Measurements from ENCODE around the gene OGN.

OGN gene

DNA sequence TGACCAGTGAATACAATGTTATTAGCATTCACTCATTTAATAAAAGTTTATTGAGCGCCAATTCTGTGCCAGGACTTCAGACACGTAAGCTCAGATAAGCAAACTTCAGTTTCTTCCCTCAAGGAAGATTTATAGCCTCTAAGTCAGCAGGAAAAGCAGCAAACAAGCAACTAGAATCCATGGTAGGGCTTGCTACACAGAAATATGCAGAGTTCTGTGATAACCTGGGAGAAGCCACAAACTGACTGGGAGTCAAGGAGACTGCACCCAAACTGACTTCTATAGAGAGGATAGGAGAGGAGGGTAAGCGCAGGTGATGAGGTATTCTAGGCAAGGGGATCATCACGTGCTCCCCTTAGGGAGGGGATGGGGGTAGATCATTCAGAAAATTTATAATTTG is 1.4 kb upstream of the OGN start:
- Histone ChIP-seq H3K27ac (ENCODE audit: insufficient read depth in 1 of 2, low read depth in 1 of 2, low read length in 2 of 2, poor library complexity in 1 of 2, severe bottlenecking in 2 of 2) (no peak overlapping the region), H3K4me3 (ENCODE audit: control insufficient read depth in 1 of 7, extremely low read depth in 1 of 7, insufficient read depth in 4 of 7, low read depth in 2 of 7, low read length in 6 of 7) (peak overlapping the region in 4 of 7 experiments; percentile 22 to 74 (median 56)), H3K27me3 (replicated peaks in 2 of 5; ENCODE audit: control insufficient read depth in 4 of 5, insufficient read depth in 5 of 5, low read length in 4 of 5) (no peaks in the 10 kb centered on the region), H3K36me3 (ENCODE audit: control insufficient read depth in 4 of 4, insufficient read depth in 4 of 4, low read length in 3 of 4) (peaks cover 0 to 3% (median 0%) of the 10 kb centered on the region in 4 experiments), H3K4me1 (ENCODE audit: control extremely low read depth in 1 of 4, control insufficient read depth in 4 of 4, insufficient read depth in 4 of 4, low read length in 3 of 4) (peaks cover 17 to 42% (median 19%) of the 10 kb centered on the region in 4 experiments), H3K9me3 (ENCODE audit: control extremely low read depth in 1 of 5, control insufficient read depth in 4 of 5, insufficient read depth in 2 of 5, low read depth in 1 of 5, low read length in 4 of 5) (no peaks in the 10 kb centered on the region)
- ChIA-PET CTCF (interaction anchor here (1.0 to 1.5 kb wide), 2 partner anchors 9 to 38 kb away, joined by 3 to 5 read pairs; no protein-coding TSS in a partner anchor), POLR2A (no interaction called here)
- DNase-seq = no peak
- WGBS (ENCODE audit: insufficient coverage) = 78% methylated on average over 4 of the region's 4 CpGs

DNA sequence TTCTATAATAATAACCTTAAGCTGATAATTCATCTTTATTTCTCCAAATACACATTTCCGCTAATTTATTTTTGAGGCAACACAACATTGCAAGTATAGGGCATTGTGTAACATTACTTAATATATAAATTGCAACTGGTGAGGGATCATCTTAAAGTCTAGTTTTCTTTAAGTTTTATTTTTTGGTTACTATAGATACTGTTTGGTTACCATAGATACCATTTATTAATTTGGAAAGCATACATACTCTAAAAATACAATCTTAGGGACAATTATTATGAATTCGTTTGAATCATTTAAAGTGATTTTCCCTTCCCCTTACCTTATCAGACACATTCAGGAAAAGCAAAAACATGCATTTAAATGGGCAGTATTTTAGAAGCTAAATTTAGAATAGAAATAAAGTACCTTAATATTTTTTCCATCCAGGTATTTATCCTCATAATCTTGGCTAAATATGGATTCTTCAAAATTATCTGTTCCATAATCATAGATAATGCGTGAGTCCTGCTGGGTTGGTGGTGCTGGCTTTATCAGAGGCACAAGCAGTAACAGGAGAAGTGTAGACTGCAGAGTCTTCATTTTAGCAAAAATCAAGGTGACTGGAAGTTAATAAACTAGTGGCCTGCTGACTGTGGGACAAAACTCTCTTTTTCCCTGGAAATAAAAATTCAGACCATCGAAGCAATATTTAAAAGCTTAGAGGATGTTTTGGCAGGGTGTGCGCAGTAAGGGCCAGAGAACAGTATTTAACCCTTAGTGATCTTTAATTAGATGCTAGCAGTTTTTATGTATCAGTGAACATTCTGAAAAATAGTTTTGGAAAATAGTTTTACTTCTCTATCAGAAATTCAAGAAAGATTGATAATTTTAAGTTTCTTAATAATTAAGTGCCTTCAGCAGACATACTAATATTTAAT is 1.3 kb downstream of the OGN start:
- POLR2A ChIA-PET = no interaction called here
- no peaks in the 10 kb centered on the region for H3K9me3 ChIP-seq (ENCODE audit: control extremely low read depth in 1 of 5, control insufficient read depth in 4 of 5, insufficient read depth in 2 of 5, low read depth in 1 of 5, low read length in 4 of 5)
- H3K27ac ChIP-seq (ENCODE audit: insufficient read depth in 1 of 2, low read depth in 1 of 2, low read length in 2 of 2, poor library complexity in 1 of 2, severe bottlenecking in 2 of 2) = no peak overlapping the region
- H3K27me3 ChIP-seq (replicated peaks in 2 of 5; ENCODE audit: control insufficient read depth in 4 of 5, insufficient read depth in 5 of 5, low read length in 4 of 5) = no peaks in the 10 kb centered on the region
- no peak overlapping the region for H3K4me3 ChIP-seq (ENCODE audit: control insufficient read depth in 1 of 7, extremely low read depth in 1 of 7, insufficient read depth in 4 of 7, low read depth in 2 of 7, low read length in 6 of 7)
- H3K36me3 ChIP-seq (ENCODE audit: control insufficient read depth in 4 of 4, insufficient read depth in 4 of 4, low read length in 3 of 4) = no peaks in the 10 kb centered on the region
- DNase-seq = peak in 2 of 3 donors; percentile 14 to 18
- CTCF ChIA-PET = interaction anchor here (0.8 to 1.5 kb wide), 4 partner anchors 11 to 37 kb away, joined by 3 to 4 read pairs (median 3); no protein-coding TSS in a partner anchor
- 88% methylated on average over 1 of the region's 5 CpGs for WGBS (ENCODE audit: insufficient coverage)
- H3K4me1 ChIP-seq (ENCODE audit: control extremely low read depth in 1 of 4, control insufficient read depth in 4 of 4, insufficient read depth in 4 of 4, low read length in 3 of 4) = peaks cover 17 to 34% (median 19%) of the 10 kb centered on the region in 4 experiments

DNA sequence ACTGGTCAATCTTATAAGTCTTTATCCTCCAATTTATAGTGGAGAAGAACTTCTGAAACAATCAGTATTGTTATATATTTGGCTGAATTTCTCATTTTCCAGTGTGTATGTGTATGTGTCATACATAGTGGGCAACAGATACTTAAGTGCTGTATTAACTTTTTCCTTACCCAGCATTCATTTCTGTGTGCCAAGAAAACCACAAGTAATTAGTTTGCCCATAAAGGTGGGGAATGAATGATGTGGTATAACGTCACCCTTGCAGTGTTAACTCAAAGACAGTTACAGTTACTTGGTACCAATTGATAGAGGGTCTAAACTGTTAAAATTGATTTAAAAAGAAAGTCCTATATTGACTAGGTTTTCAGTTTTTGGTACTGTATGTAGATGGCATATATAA is 2.0 kb downstream of the OGN start:
- no peak for DNase-seq
- no CpG with 5 or more reads among the region's 1 CpG for WGBS (ENCODE audit: insufficient coverage)
- CTCF ChIA-PET = interaction anchor here (1.3 to 1.7 kb wide), 2 partner anchors 15 to 33 kb away, joined by 4 to 6 read pairs; no protein-coding TSS in a partner anchor
- no peaks in the 10 kb centered on the region for H3K27me3 ChIP-seq (replicated peaks in 2 of 5; ENCODE audit: control insufficient read depth in 4 of 5, insufficient read depth in 5 of 5, low read length in 4 of 5)
- H3K9me3 ChIP-seq (ENCODE audit: control extremely low read depth in 1 of 5, control insufficient read depth in 4 of 5, insufficient read depth in 2 of 5, low read depth in 1 of 5, low read length in 4 of 5) = no peaks in the 10 kb centered on the region
- H3K4me1 ChIP-seq (ENCODE audit: control extremely low read depth in 1 of 4, control insufficient read depth in 4 of 4, insufficient read depth in 4 of 4, low read length in 3 of 4) = peaks cover 17 to 32% (median 19%) of the 10 kb centered on the region in 4 experiments
- POLR2A ChIA-PET = no interaction called here
- H3K27ac ChIP-seq (ENCODE audit: insufficient read depth in 1 of 2, low read depth in 1 of 2, low read length in 2 of 2, poor library complexity in 1 of 2, severe bottlenecking in 2 of 2) = no peak overlapping the region
- H3K36me3 ChIP-seq (ENCODE audit: control insufficient read depth in 4 of 4, insufficient read depth in 4 of 4, low read length in 3 of 4) = no peaks in the 10 kb centered on the region
- no peak overlapping the region for H3K4me3 ChIP-seq (ENCODE audit: control insufficient read depth in 1 of 7, extremely low read depth in 1 of 7, insufficient read depth in 4 of 7, low read depth in 2 of 7, low read length in 6 of 7)

DNA sequence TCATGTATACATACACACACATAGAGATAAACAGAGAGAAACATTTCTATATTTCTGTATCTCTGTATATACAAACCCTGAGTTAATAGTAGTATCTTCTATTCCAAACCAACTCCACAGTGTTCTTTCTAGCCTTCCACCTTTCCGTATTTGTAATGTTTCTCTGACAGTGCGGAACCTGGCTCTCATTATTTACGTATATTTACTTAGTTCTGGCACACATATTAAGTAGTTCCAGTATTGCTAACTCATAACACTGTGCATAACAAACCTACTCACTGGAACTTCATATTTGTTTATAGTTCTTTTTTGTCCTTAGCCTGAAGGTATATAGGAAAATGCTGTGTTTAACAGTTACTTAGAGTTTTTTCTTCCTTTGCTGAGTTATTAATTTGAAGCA is 6.5 kb downstream of the OGN start:
- Histone ChIP-seq H3K9me3 (ENCODE audit: control extremely low read depth in 1 of 5, control insufficient read depth in 4 of 5, insufficient read depth in 2 of 5, low read depth in 1 of 5, low read length in 4 of 5) (no peaks in the 10 kb centered on the region), H3K27me3 (replicated peaks in 2 of 5; ENCODE audit: control insufficient read depth in 4 of 5, insufficient read depth in 5 of 5, low read length in 4 of 5) (no peaks in the 10 kb centered on the region), H3K36me3 (ENCODE audit: control insufficient read depth in 4 of 4, insufficient read depth in 4 of 4, low read length in 3 of 4) (no peaks in the 10 kb centered on the region), H3K4me1 (ENCODE audit: control extremely low read depth in 1 of 4, control insufficient read depth in 4 of 4, insufficient read depth in 4 of 4, low read length in 3 of 4) (no peaks in the 10 kb centered on the region), H3K27ac (ENCODE audit: insufficient read depth in 1 of 2, low read depth in 1 of 2, low read length in 2 of 2, poor library complexity in 1 of 2, severe bottlenecking in 2 of 2) (no peak overlapping the region), H3K4me3 (ENCODE audit: control insufficient read depth in 1 of 7, extremely low read depth in 1 of 7, insufficient read depth in 4 of 7, low read depth in 2 of 7, low read length in 6 of 7) (no peak overlapping the region)
- DNase-seq = no peak
- ChIA-PET CTCF (interaction anchor here (1.7 kb wide), 1 partner anchor 8 kb away, joined by 5 read pairs; no protein-coding TSS in a partner anchor), POLR2A (no interaction called here)
- 100% methylated on average over 3 of the region's 3 CpGs for WGBS (ENCODE audit: insufficient coverage)

DNA sequence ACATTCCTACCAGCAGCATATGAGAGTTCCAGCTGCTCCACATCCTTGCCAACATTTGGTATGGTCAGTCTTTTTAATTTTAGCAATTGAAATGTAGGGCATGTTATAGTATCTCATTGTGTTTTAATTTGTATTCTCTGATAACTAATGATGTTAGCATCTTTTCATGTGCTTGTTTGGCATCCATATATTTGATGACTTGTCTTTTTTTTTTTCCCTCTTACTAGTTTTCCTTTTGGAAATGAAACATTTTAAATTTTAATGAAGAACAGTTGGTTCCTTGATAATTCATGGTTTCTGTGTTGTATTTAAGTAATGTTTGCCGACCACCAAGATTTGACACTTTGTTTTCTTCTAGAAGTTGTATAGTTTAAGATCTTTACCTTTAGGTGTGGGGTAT is 8.8 kb downstream of the OGN start:
- ChIA-PET CTCF (no interaction called here), POLR2A (no interaction called here)
- Histone ChIP-seq H3K27me3 (replicated peaks in 2 of 5; ENCODE audit: control insufficient read depth in 4 of 5, insufficient read depth in 5 of 5, low read length in 4 of 5) (no peaks in the 10 kb centered on the region), H3K4me3 (ENCODE audit: control insufficient read depth in 1 of 7, extremely low read depth in 1 of 7, insufficient read depth in 4 of 7, low read depth in 2 of 7, low read length in 6 of 7) (no peak overlapping the region), H3K4me1 (ENCODE audit: control extremely low read depth in 1 of 4, control insufficient read depth in 4 of 4, insufficient read depth in 4 of 4, low read length in 3 of 4) (no peaks in the 10 kb centered on the region), H3K27ac (ENCODE audit: insufficient read depth in 1 of 2, low read depth in 1 of 2, low read length in 2 of 2, poor library complexity in 1 of 2, severe bottlenecking in 2 of 2) (no peak overlapping the region), H3K36me3 (ENCODE audit: control insufficient read depth in 4 of 4, insufficient read depth in 4 of 4, low read length in 3 of 4) (no peaks in the 10 kb centered on the region), H3K9me3 (ENCODE audit: control extremely low read depth in 1 of 5, control insufficient read depth in 4 of 5, insufficient read depth in 2 of 5, low read depth in 1 of 5, low read length in 4 of 5) (no peaks in the 10 kb centered on the region)
- DNase-seq = no peak
- WGBS (ENCODE audit: insufficient coverage) = no CpG with 5 or more reads among the region's 1 CpG

DNA sequence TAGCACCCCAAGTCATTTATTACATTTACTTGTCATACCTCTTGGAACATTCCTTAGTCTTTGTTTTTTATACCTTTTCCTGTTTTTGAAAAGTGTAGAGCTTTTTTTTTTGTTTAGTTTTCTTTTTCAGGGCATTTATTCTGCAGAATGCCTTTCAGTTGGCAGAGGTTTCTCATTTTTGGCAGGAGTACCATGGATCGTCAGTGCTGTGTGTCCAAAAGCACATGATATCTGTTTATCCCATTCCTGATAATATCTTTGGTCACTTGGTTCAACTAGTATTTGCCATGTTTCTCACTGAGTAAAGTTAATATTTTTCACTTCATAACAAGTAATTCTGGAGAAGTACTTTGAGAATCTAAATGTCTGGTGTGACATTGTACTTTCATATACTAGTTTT is 10.7 kb downstream of the OGN start:
- no peak for DNase-seq
- Histone ChIP-seq H3K9me3 (ENCODE audit: control extremely low read depth in 1 of 5, control insufficient read depth in 4 of 5, insufficient read depth in 2 of 5, low read depth in 1 of 5, low read length in 4 of 5) (no peaks in the 10 kb centered on the region), H3K27me3 (replicated peaks in 2 of 5; ENCODE audit: control insufficient read depth in 4 of 5, insufficient read depth in 5 of 5, low read length in 4 of 5) (no peaks in the 10 kb centered on the region), H3K27ac (ENCODE audit: insufficient read depth in 1 of 2, low read depth in 1 of 2, low read length in 2 of 2, poor library complexity in 1 of 2, severe bottlenecking in 2 of 2) (no peak overlapping the region), H3K4me1 (ENCODE audit: control extremely low read depth in 1 of 4, control insufficient read depth in 4 of 4, insufficient read depth in 4 of 4, low read length in 3 of 4) (no peaks in the 10 kb centered on the region), H3K4me3 (ENCODE audit: control insufficient read depth in 1 of 7, extremely low read depth in 1 of 7, insufficient read depth in 4 of 7, low read depth in 2 of 7, low read length in 6 of 7) (no peak overlapping the region), H3K36me3 (ENCODE audit: control insufficient read depth in 4 of 4, insufficient read depth in 4 of 4, low read length in 3 of 4) (no peaks in the 10 kb centered on the region)
- ChIA-PET POLR2A (no interaction called here), CTCF (interaction anchor here (0.6 kb wide), 2 partner anchors 14 to 43 kb away, joined by 3 read pairs; no protein-coding TSS in a partner anchor)
- no CpG with 5 or more reads among the region's 1 CpG for WGBS (ENCODE audit: insufficient coverage)

DNA sequence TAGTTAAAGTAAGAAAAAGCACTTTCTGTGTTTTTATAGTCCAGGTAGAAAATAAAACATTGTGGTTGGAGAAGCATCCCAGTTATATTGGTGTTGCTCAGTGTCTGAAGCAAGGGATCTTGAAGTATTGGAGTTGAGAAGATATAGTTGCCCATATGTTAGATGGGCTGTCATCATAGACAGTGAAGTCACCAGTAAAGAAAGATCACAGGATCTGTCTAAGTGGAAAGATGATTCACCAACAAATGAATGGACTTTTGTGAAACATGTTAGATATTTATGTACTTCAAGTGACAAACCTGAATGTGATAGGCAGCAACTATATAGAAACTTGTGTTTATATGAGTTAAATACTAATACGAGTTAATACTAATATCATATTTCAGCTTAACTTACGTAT is 11.7 kb downstream of the OGN start:
- Histone ChIP-seq H3K4me1 (ENCODE audit: control extremely low read depth in 1 of 4, control insufficient read depth in 4 of 4, insufficient read depth in 4 of 4, low read length in 3 of 4) (no peaks in the 10 kb centered on the region), H3K27ac (ENCODE audit: insufficient read depth in 1 of 2, low read depth in 1 of 2, low read length in 2 of 2, poor library complexity in 1 of 2, severe bottlenecking in 2 of 2) (no peak overlapping the region), H3K36me3 (ENCODE audit: control insufficient read depth in 4 of 4, insufficient read depth in 4 of 4, low read length in 3 of 4) (no peaks in the 10 kb centered on the region), H3K27me3 (replicated peaks in 2 of 5; ENCODE audit: control insufficient read depth in 4 of 5, insufficient read depth in 5 of 5, low read length in 4 of 5) (no peaks in the 10 kb centered on the region), H3K4me3 (ENCODE audit: control insufficient read depth in 1 of 7, extremely low read depth in 1 of 7, insufficient read depth in 4 of 7, low read depth in 2 of 7, low read length in 6 of 7) (no peak overlapping the region), H3K9me3 (ENCODE audit: control extremely low read depth in 1 of 5, control insufficient read depth in 4 of 5, insufficient read depth in 2 of 5, low read depth in 1 of 5, low read length in 4 of 5) (no peaks in the 10 kb centered on the region)
- ChIA-PET POLR2A (no interaction called here), CTCF (no interaction called here)
- no CpG with 5 or more reads among the region's 2 CpGs for WGBS (ENCODE audit: insufficient coverage)
- DNase-seq = no peak
